NCI-H1105 treated with DMSO at 0.1 percent for 48 hours (cell line): ENCODE results near the gene DNAI7.
A peak's percentile ranks its signal among the peaks of the same experiment; 100 is the strongest.

Experiments
- DNase-seq: peaks from one replicate; lab custom pipeline; 2025; lab: John Stamatoyannopoulos, UW

The DNAI7 gene

DNA sequence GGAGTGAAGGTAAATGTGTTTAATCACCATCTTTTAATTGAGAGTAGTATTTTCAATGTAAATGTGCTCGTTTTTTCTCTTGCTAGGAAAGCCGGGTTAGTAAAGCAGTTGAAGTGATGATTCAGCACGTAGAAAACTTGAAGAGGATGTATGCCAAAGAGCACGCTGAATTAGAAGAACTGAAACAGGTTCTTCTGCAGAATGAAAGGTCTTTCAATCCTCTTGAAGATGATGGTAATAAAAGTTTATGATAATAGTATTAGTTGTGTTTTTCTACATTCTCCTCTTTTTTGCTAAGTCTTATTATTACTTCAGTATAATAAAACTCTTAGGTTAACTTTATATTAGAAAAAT is 93.9 kb downstream of the DNAI7 start:
- no peak for DNase-seq

DNA sequence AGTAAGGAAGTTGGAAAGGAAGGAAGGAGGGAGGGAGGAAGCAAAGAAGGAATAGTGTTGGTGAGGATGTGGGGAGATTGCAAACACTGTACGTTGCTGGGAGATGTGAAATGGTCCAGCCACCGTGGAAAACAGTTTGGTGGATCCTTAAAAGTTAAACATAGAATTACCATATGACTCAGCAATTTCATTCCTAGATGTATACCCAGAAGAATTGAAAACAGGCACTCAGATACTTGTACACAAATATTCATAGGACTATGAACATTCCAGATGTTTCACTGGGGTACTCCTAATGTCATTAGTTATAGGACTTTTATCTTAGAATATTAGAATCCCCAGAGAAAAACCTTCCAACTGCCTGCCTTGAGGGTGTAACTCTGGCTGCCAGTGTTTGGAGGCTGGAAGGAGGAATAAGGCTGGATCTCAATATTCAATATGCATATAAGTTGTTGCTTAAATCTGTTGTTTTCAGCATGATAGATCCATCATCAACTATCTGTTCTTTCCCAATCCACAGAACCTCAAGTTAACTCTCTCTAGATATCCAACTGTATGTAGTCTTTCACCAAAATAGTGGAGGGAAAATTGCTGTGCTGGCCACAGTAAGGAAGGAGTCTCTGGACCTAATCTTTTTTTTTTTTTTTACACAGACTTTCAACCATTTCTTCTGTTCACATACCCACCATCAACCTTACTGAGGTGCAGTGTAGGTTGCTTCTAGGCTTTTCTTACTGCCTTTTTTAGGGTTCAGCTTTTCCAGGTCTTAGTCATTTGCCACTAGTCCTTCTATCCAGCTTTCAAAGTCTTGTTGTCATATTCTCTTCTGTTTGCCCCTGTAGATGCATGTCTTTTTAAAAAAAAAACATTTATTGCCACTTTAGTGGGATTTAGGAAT is 94.5 kb downstream of the DNAI7 start:
- no peak for DNase-seq

DNA sequence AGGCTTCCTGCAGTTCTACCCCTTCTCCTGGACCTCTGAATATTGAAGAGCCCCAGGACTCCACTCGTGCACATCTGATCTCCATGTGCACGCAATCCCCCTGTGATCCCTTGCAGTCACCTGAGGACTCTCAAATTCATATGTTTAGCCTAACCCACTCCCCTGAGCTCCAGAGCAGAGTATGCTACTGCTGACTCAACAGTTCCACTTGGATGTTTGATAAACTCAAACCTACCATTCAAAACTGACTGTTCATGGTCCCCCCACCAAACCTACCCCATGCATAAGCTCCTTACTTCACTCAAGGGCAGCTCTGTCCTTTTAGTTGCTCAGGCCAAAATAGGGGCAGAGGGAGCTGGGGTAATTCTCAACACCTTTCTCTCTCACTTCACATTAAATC is 96.0 kb downstream of the DNAI7 start:
- DNase-seq: no peak

DNA sequence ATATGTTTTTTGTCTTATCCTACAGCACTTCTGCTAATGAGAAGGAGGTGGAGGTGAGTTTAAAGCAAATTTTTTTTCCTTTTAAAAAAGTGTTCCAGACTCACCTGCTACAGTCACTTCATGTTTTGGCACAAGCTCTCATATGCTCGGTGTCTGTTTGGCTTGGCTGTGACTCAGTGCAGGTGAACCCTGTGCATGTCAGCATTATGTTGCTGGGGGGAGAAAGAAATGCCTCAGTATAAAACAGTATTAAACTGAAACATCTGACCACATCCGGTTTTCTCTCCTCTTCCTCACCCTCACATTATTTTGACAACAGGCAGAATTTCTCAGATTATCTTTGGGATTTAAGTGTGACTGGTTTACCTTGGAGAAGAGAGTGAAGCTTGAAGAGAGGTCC is 105.2 kb downstream of the DNAI7 start:
- DNase-seq: peak; percentile 6

DNA sequence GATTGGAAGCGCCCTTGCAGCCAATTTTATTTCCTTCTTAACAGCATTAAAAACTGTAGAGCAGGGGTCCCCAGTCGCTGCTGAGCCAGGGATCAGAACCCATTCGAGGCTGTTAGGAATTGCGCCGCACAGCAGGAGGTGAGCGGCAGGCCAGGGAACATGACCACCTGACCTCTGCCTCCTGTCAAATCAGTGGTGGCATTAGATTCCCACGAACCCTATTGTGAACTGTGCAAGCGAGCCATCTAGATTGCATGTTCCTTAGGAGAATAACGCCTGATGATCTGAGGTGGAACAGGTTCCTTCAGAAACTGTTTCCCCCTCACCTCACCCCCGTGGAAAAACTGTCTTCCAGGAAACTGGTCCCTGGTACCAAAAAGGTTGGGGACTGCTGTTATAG is 107.4 kb downstream of the DNAI7 start:
- no peak for DNase-seq

DNA sequence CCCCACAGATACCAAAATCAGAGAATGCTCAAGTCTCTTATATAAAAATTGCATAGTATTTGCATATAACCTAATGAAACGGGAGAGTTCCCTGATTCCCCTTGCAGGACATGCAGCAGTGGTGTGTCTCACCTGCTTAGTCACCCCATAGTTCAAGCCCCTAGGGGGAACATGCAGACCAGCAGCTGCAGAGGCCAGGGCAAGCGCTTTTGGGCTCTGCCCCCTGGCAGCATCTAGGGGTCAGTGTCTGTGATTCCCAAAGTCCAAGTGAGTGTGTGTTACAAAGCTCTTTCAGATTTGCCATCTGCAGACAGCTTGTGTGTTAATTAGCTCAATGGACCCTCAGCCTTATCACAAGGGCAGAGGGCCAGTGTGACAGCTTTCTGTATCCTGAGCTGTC is 110.1 kb downstream of the DNAI7 start:
- DNase-seq: no peak

DNA sequence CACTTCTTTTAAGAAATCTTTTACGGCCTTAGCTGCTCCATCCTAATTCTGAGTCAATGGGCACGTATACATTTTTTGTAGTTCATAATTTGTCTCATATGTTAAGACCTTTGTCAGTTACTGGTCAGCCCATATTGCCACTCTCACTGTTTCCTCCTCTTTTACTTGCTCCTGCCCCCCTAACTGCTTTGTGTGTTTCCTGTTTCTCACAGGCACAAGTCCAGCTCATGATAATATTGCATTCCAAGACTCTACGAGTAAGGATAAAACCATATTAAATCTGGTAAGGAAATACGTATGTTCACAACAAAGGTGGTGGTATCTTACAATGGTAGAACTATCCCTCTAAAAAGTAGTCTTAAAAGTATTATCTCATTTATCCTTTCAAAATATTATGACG is 111.7 kb downstream of the DNAI7 start:
- DNase-seq: no peak

DNA sequence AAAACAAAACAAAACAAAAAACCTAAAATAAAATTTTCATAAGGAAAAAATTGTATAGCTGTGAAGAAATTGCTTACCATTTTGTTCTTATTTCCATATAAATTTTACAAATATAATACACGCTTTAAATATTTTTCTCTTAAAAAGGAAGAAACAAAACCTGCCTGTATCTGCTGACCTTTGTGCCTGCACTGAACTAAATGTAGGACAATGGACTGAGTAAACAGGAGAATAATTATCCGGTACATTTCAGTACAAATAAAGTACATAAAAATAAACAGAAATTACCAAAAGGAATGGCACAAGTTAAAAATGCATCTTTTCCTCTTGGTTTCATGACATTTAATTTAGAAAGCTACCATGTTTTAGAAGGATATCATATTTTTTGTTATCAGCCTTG is 112.3 kb downstream of the DNAI7 start:
- DNase-seq: no peak

DNA sequence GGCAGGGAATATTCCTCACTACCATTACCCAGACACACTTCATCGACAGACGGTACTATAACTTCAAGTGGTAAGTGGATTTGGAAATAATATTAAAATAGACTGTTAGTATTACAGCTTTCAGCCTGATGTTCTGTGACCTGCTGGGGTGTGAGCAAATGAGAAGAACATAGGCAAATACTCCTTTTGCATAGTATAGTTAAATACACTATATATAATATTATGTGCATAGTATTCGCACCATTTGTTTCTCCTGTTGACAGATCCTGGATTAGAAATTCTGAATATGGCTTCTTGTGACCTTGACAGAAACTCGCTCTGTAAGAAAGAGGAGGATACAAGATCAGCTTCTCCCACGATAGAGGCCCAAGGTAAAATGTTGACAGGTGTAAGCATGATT is 115.6 kb downstream of the DNAI7 start:
- DNase-seq: no peak

DNA sequence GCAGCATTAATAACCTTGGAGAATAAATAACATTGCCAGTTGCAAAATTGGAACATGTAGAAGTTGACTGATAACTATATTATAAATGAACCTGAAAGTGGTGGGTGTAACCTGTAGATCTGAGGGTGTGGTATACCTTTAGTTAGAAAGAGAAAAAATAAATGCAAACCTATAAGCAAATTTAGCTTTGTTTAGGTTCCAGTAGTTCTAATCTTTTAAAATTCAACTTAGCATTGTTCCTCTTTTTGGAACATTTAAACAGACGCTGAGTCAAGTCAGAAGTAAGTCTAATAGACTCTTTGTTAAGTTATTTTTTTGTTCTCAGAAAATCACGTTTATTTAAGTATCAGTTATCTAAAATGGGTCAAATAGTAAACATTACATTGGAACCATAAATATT is 120.0 kb downstream of the DNAI7 start:
- DNase-seq: no peak

DNA sequence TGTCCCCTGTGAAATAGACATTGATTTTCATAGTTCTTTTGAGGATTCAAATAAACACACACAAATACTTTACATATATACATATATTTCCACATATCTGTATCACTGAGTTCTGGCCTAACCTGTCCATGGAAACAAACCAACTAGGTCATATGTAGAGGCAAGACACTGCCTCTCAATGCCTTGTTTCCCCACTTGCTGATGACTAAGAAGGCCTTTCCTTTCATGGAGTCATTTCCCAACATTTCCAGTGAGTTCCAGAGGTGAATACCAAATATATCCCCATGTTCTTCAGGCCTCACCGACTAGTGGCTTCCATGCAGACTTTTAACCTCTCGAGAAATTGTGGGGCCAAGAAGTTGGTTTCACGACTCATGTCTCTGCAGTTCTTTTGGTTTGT is 120.8 kb downstream of the DNAI7 start:
- no peak for DNase-seq

DNA sequence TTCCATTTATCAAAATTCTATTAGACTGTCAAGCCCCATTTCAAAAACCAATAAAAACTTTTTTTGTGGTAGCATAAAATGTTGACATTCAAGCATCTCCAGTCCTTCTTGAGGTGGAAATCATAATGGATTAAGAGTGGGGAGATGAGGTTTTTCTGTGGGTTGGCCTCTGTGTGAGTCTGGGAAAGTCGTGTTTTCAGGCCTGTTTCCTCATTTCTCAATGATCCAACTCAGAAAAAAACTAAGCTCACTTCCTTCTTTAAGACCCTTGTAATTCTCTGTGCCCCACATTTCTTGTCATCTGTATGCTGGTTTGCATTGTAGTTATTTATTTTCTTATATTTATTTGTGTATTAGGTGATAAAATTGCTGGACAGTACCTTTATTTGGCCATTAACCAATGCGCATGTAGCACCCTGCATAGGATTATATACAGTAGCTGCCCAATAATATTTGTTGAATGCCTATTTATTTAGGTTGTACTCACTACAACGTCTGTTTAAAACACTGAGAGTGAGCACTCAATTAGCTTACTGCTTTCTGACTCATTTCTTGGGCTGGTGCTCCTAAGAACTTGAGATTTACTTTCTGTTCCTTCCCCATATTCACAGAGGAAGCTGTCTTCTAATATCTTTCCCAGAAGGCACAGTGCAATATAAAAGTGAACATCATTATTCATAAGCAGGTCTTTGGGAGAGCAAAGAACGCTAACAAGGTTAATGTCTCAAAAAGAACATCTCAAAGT is 121.9 kb downstream of the DNAI7 start:
- no peak for DNase-seq

DNA sequence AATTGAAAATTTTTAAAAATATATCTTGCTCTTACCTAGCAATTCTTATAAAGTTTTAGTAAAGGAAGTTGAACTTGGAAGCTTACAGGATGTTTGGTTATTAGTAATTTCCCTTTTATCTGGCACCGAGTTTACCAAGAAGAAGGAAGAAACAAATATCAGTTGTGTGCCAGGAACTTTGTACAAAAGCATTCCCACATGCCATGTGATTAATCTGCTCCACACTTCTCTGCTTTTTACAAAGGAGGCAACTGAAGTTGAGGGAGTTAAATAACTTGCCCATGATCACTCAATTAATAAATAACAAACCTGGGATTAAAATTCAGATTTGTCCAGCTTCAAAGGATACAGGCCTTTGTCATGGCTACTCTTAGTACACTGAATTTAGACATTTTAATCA is 123.6 kb downstream of the DNAI7 start:
- DNase-seq: no peak

DNA sequence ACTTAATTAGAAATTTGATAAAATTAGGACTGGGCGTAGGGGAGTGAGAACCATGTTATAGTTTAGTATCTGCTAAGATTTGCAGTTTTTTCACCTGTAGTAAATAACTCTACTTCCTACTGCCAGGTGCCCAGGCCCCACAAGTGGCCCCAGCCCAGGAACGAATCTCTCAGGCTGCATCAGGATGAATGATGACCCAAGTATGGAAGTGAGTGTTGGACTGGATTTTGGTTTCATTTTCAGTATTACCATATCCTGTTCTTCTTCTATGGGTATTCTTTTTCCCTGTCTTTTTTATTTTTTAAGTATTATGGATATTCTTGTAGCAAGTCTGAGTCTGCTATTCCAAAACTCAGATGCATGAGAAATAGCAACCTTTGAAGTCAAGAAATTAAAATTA is 125.7 kb downstream of the DNAI7 start:
- DNase-seq: no peak

DNA sequence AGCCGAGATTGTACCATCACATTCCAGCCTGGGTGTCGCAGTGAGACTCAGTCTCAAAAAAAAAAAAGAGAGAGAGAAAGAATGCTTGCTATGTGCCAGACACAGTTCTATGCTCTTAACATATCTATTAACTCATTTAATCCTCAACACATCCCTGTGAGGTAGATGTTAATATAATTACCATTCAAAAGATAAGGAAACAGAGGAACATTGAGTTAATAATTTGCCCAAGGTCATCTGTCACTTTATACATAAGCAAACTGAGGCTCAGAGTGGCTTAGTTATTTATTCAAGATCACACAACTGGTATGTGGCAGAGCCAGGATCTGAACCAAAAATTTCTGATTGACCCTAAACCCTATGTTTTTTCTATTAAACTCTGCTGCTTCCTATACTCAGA is 129.9 kb downstream of the DNAI7 start:
- DNase-seq: no peak

DNA sequence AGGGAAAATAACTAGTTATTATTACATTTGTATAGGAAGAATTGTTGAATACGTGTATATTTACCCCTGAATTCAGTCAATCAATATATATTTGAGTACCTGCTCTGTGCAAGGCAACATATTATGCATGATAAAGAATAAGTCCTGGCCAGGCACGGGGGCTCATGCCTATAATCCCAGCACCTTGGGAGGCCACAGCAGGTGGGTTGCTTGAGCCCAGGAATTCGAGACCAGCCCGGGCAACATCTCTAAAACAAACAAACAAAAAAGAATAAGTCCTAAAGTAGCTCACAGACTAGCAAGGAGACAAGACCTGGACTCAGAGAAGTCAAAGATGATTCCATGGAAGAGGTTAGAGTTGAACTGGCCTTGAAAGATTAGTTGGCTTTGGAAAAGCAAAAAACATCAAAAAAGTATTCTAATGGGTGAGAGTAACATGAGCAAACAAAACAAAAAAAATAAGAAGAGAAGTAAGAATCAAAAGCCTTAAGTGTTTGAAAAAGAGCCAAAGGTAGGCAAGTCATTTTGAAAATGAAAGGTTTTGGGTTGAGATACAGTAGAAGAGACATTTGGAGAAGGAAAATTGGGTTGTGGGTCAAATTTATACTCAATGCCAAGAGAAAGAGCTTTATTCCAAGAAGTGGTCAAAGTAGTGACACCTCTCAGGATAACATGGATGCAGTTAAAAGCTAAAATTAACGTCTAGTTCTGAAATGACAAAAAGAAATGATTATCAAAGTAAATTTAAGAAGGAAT is 130.9 kb downstream of the DNAI7 start:
- no peak for DNase-seq

DNA sequence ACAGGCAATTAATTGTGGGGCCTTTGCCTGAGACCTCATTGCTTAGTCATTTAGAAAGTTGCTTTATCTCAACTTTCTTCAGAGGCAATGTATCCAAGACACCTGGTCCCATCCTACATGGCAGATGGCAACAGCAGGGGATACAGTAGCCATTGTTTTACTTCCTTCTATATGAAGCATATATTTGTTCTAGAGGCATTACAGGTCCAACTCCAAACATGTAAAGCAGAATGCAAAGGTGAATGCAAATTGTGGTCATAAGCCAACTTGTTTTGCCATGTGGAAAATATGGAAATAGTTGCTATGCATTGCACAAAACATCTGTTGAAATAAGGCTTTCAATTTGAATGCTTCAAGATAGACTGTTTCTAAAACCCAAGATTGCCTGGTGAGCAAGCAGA is 136.3 kb downstream of the DNAI7 start:
- DNase-seq: no peak
